Stimulated activated CD8-positive, alpha-beta memory T cell treated with anti-CD3 and anti-CD28 coated beads, Interleukin-4, amount 100 ng/mL, for 24 hours (primary cell): ENCODE results near the gene TLE3.
"Not testable (repeated sequence)": the region's sequence is repeated elsewhere in the genome, so short reads cannot be mapped to it uniquely, and the experiment has no call there.

Source experiments
- DNase-seq: peaks from one replicate; pipeline ENCODE4 v3.0.0-alpha.2; 2020; ENCODE audit warnings: low read depth

TLE3 gene

GRCh38 chr15:70125605-70126004 is 27.9 kb upstream of the TLE3 start:
- DNase-seq: no peak

GRCh38 chr15:70121624-70122302 is 24.0 kb upstream of the TLE3 start:
- no peak for DNase-seq

- no peak for DNase-seq
These were observed 23.4 kb upstream of the TLE3 start for GRCh38 chr15:70120958-70121623.

- DNase-seq: no peak
These were observed 22.3 kb upstream of the TLE3 start for GRCh38 chr15:70119911-70120508.

GRCh38 chr15:70118599-70118998 is 20.9 kb upstream of the TLE3 start:
- DNase-seq: no peak

GRCh38 chr15:70116317-70116716 is 18.6 kb upstream of the TLE3 start:
- DNase-seq: no peak

GRCh38 chr15:70114221-70114620 is 16.5 kb upstream of the TLE3 start:
- no peak for DNase-seq

- no peak for DNase-seq
These were observed 15.6 kb upstream of the TLE3 start for GRCh38 chr15:70113304-70113700.

GRCh38 chr15:70112572-70113303 is 15.0 kb upstream of the TLE3 start:
- DNase-seq: not testable (repeated sequence)

- no peak for DNase-seq
These were observed 14.3 kb upstream of the TLE3 start for GRCh38 chr15:70112074-70112395.

- no peak for DNase-seq
These were observed 13.7 kb upstream of the TLE3 start for GRCh38 chr15:70111203-70112073.

GRCh38 chr15:70109978-70110377 is 12.3 kb upstream of the TLE3 start:
- DNase-seq: no peak

- no peak for DNase-seq
These were observed 11.8 kb upstream of the TLE3 start for GRCh38 chr15:70109531-70109930.

GRCh38 chr15:70103880-70104626 is 6.3 kb upstream of the TLE3 start:
- DNase-seq: no peak

GRCh38 chr15:70102827-70103226 is 5.1 kb upstream of the TLE3 start:
- DNase-seq: no peak

- DNase-seq: no peak
These were observed 3.9 kb upstream of the TLE3 start for GRCh38 chr15:70101459-70102113.

GRCh38 chr15:70100474-70101341 is 3.0 kb upstream of the TLE3 start:
- DNase-seq: peak; percentile 31

- DNase-seq: no peak
These were observed 2.3 kb upstream of the TLE3 start for GRCh38 chr15:70099967-70100473.

- peak; percentile 100 for DNase-seq
These were observed 1.6 kb upstream of the TLE3 start for GRCh38 chr15:70099167-70099966.
